Activated naive CD4-positive, alpha-beta T cell (primary cell): ENCODE measurements around the gene SMYD3.
"Not testable (repeated sequence)": the region's sequence is repeated elsewhere in the genome, so short reads cannot be mapped to it uniquely, and the experiment has no call there.

ENCODE experiments used
- DNase-seq, 4 experiments: peaks; one replicate each; lab custom pipeline; 2025; lab: John Stamatoyannopoulos, UW

Gene SMYD3

DNA sequence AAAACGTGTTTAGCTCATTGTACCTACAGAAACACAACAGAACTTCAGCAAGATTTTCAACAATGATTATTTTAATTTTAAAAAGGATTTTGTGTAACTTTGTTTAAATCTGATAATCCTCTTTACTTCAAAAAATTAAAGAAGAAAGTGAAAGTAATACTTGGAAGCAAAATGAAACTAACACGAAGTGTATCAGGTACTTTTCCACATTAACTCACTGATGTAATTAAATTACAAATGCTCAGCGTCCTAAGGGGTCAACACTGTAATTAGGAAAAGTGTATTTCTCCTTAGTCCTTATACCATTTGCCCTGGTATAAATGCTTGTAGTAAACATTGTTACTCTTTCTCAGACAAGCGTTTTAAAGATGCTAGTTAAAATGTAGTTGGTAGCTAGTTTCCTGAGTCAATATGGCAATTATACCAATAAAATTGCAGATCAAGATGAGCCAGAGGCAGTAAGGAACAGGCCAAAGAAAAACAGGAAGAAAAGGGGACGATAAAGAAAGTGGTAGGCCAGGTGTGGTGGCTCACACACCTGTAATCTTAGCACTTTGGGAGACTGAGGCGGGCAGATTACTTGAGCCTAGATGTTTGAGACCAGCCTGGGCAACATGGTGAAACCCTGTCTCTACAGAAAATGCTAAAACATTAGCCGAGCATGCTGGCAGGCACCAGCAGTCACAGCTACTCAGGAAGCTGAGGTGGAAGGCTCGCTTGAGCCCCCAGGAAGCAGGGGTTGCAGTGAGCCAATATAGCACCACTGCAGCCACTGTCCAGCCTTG is 553.0 kb downstream of the SMYD3 start:
- DNase-seq, result no peak

GRCh38 chr1:245952383-245953026 is 554.6 kb downstream of the SMYD3 start:
- DNase-seq, result no peak

- DNase-seq, result no peak
These were observed 558.3 kb downstream of the SMYD3 start for GRCh38 chr1:245948786-245949185.

GRCh38 chr1:245946905-245947304 is 560.2 kb downstream of the SMYD3 start:
- DNase-seq, result no peak

GRCh38 chr1:245945136-245945535 is 561.9 kb downstream of the SMYD3 start:
- not testable (repeated sequence) for DNase-seq

- no peak for DNase-seq
These were observed 564.2 kb downstream of the SMYD3 start for GRCh38 chr1:245942856-245943255.

- DNase-seq, result not testable (repeated sequence)
These were observed 565.3 kb downstream of the SMYD3 start for GRCh38 chr1:245941771-245942170.

- no peak for DNase-seq
These were observed 567.2 kb downstream of the SMYD3 start for GRCh38 chr1:245939756-245940345.

DNA sequence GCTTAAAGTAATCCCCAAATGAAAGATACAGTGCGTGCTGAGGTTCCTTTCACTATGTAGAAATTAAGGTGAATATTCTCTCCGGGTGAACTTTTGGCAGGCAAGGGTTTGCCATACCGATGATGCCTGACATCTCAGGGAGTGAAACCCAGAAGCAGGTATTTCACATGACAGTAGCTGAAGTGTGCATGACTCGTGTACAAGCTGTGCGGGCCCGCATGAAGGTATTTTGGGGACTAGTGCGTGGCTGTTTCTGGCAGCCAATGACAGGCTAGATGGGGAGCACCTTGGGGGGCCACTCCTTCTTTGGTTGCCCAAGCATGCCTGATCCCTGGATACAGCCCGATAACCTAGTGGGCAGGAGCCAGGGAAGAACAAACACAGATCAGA is 569.0 kb downstream of the SMYD3 start:
- DNase-seq, result no peak

DNA sequence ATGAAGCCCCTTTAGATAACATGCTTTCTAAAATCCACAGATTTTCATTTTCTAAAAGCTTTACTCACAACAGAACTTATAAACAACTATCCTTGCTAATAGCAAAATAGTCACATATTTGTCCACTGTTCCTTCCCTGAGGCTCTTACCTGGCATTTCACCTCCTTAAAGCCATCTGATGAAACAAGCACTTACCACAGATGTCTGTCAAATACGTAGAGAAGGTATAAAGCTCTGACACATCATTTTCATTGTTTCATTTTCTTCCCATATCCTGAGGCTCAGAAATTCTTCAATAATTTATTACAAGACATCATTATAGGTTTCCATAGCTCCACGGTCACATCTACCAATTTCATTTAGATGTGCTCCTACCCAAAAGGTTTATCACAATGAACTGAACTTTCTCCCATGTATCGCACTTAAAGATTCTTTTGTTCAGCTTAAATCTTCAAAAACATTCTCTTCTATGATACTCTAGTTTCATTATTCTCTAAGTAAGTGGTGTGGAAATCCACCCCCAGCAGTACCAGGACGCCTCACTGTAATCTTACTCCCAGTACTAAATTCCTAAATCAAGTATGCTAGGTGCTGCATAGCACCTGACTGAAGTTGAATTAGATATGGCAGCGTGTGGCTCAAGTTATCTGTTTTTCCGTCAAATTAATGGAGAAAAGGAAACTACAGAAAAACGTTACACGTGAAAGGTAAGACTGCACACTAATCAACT is 569.6 kb downstream of the SMYD3 start:
- DNase-seq, result no peak

DNA sequence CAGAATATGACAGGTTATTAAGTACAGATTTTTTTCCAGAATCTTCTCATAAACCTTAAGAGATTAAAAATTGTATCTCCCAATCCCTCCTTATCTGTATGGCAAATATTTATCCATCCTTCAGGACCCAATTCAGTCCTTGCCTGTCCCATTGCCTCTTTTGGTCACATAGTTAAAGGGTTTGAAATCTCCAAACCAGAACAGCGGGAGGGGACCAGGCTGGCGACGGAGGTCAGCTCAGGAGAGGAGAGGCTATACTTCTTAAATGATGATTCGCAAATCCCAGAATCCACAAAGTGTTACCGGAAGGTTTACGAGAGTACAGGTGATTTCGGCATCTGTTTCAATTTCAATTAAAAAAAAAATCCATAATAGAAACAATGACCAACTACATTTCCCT is 572.7 kb downstream of the SMYD3 start:
- no peak for DNase-seq

- no peak for DNase-seq
These were observed 573.5 kb downstream of the SMYD3 start for GRCh38 chr1:245933431-245934045.

DNA sequence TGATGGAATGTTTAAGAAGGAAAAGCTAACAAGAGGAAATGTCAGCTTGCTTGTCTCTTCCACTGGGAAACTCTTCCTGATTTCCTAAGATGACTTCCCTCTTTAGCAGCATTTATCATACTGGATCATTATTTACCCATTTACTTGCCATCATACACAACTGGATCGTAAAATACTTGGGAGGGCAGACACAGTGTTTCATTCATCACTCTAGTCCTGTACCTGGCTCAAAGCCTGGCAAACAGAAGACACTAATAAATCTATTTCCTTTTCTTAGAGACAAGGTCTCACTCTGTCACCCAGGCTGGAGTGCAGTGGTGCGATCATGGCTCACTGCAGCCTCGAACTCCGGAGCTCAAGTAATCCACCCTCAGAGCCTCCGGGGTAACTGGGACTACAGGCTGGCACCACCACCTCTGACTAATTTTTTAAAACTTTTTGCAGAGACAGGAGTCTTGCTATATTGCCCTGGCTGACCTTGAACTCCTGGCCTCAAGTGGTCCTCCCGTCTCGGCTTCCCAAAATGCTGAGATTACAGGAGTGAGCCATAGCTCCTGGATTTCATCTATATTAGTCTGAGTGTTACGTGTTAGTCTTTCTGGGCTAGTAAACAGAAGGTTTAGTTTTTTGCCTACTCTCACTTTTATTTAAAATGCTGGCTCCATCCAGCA is 574.6 kb downstream of the SMYD3 start:
- no peak for DNase-seq

DNA sequence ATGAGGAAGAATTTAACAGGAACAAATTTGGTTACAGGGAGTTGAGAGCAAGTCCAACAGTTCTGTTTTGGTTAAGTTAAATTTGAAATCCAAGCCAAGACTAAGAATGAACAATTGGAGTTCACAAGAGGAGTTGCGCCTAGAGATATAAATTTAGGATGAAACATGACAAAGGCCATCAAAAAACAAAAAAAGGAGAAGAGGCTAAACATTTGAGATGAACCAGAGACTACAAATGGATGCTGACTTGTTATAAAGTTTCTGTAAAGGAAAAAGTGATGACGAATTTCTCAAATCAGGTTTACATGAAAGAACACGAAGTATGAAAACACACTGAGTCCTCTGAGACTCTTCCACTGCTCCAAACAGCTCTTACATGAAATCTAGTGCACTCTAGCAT is 575.6 kb downstream of the SMYD3 start:
- no peak for DNase-seq

GRCh38 chr1:245929224-245929623 is 577.9 kb downstream of the SMYD3 start:
- no peak for DNase-seq

DNA sequence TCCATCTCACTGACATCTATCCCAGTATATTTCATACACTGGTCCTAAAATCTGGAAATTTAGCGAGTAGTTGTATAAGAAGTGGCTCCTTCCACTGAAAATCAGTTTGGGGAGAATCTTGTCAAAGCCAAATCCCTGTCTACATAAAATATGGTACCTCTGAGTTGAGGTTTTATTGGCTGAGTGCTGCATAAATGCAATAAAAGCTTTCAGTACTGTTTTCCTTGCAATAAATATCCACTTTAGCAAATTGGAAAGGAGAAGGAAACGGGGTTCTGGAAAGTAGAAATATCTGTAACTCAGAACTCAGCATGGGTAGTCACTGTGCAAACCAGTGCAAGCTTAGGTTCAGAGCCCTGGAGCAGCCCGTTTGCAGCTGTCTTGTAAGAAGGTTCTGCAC is 580.2 kb downstream of the SMYD3 start:
- DNase-seq, result no peak

- DNase-seq, result no peak
These were observed 583.9 kb downstream of the SMYD3 start for GRCh38 chr1:245923215-245923614.

GRCh38 chr1:245921417-245921816 is 585.7 kb downstream of the SMYD3 start:
- DNase-seq, result no peak

DNA sequence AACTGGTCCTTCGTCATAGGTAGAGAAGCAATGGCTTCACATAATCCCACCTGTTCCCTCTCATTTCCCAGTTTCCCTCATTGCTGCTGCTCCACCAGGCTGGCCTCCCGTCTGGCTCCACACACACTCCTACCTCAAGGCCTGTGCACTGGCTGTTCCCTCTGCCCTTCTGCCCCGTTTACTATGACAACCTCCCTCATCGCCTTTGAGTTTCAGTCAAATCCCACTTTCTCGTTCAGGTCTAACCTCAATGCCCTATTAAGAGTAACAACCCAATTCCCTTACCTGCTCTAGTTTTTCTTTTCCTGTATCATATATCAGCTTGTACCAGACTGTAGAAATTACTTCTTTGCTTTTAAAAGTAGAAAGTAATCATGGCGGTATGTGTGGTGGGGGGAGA is 589.7 kb downstream of the SMYD3 start:
- DNase-seq, result no peak

- no peak for DNase-seq
These were observed 591.2 kb downstream of the SMYD3 start for GRCh38 chr1:245915841-245916240.

DNA sequence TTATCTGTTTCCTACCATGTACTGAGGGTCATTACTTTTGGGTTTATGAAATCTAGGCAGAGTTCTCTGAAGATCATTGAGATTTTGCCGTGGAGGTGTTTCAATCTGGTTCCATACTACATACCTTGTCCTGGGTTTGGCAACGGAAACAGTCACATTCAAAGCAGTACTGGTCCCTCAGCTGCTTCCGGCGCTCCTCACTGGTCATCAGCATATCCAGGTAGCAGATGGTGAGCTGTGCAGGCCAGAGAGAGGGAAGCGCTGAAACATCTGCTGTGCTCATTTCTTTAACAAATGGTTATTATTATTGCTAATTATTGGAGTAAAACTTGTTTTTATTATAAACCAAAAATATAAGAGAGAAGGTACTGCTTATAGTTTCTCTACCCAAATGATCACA is 591.7 kb downstream of the SMYD3 start:
- DNase-seq, result no peak

GRCh38 chr1:245908543-245908942 is 598.5 kb downstream of the SMYD3 start:
- no peak for DNase-seq
